Parathyroid adenoma (tissue), 2 donors: ENCODE data around the gene BOK.

ENCODE experiments used
- H2AFZ ChIP-seq: fragments of 300-600 bp; sonication (generic); one replicate; pipeline ENCODE4 v1.7.0; 2017; ENCODE audit warnings: antibody characterized with exemption, mild to moderate bottlenecking
- H3K27ac ChIP-seq: fragments of 300-600 bp; sonication (generic); one replicate; pipeline ENCODE4 v1.7.0; 2017
- H3K27me3 ChIP-seq: fragments of 300-600 bp; sonication (generic); one replicate; pipeline ENCODE4 v1.7.0; 2017; ENCODE audit warnings: low read length; ENCODE audit not compliant: control insufficient read depth, insufficient read depth
- H3K36me3 ChIP-seq: fragments of 300-600 bp; sonication (generic); one replicate; pipeline ENCODE4 v1.7.0; 2017; ENCODE audit warnings: low read length; ENCODE audit not compliant: control insufficient read depth, insufficient read depth
- H3K4me1 ChIP-seq: fragments of 300-600 bp; sonication (generic); one replicate; pipeline ENCODE4 v1.7.0; 2017; ENCODE audit warnings: control low read depth
- H3K4me2 ChIP-seq: fragments of 300-600 bp; sonication (generic); one replicate; pipeline ENCODE4 v1.7.0; 2017; ENCODE audit warnings: low read length
- H3K4me3 ChIP-seq: fragments of 300-600 bp; sonication (generic); one replicate; pipeline ENCODE4 v1.7.0; 2017; ENCODE audit warnings: low read depth, low read length
- H3K79me2 ChIP-seq: fragments of 300-600 bp; sonication (generic); one replicate; pipeline ENCODE4 v1.7.0; 2017; ENCODE audit warnings: control low read depth
- H3K9ac ChIP-seq: fragments of 300-600 bp; sonication (generic); one replicate; pipeline ENCODE4 v1.7.0; 2017; ENCODE audit warnings: mild to moderate bottlenecking
- H3K9me3 ChIP-seq: fragments of 300-600 bp; sonication (generic); one replicate; pipeline ENCODE4 v1.7.0; 2017; ENCODE audit warnings: low read length; ENCODE audit not compliant: control insufficient read depth
- TF ChIP-seq, protein P1 (sequence below): fragments of 300-600 bp; sonication (generic); IDR thresholded peaks from one replicate; pipeline ENCODE4 v1.7.0; 2017; ENCODE audit warnings: antibody characterized with exemption, mild to moderate bottlenecking
- donor health status: primary hyperparathyroidism.

BOK gene

DNA sequence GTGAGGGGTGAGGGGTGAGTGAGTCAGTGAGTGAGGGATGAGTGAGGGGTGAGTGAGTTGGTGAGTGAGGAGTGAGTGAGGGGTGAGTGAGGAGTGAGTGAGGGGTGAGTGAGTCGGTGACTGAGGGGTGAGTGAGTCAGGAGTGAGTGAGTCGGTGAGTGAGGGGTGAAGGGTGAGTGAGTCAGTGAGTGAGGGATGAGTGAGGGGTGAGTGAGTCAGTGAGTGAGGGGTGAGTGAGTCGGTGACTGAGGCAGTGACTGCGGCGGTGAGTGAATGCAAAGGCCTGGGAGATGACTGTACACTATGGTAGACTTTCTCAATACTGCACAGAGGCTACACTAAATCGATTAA lies 61.8 kb downstream of the BOK start:
- H3K9ac ChIP-seq = no peak overlapping the region
- no peaks in the 10 kb centered on the region for H3K36me3 ChIP-seq
- peaks cover 65% of the 10 kb centered on the region for H3K79me2 ChIP-seq
- H3K27me3 ChIP-seq = no peaks in the 10 kb centered on the region
- peaks cover 13% of the 10 kb centered on the region for H3K4me1 ChIP-seq
- H2AFZ ChIP-seq = no peak overlapping the region
- H3K27ac ChIP-seq = no peak overlapping the region
- H3K4me2 ChIP-seq = no peak overlapping the region
- no peaks in the 10 kb centered on the region for H3K9me3 ChIP-seq
- H3K4me3 ChIP-seq = no peak overlapping the region
- TF ChIP-seq, protein P1, sequence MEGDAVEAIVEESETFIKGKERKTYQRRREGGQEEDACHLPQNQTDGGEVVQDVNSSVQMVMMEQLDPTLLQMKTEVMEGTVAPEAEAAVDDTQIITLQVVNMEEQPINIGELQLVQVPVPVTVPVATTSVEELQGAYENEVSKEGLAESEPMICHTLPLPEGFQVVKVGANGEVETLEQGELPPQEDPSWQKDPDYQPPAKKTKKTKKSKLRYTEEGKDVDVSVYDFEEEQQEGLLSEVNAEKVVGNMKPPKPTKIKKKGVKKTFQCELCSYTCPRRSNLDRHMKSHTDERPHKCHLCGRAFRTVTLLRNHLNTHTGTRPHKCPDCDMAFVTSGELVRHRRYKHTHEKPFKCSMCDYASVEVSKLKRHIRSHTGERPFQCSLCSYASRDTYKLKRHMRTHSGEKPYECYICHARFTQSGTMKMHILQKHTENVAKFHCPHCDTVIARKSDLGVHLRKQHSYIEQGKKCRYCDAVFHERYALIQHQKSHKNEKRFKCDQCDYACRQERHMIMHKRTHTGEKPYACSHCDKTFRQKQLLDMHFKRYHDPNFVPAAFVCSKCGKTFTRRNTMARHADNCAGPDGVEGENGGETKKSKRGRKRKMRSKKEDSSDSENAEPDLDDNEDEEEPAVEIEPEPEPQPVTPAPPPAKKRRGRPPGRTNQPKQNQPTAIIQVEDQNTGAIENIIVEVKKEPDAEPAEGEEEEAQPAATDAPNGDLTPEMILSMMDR = no peak
